Naive thymus-derived CD4-positive, alpha-beta T cell (primary cell): ENCODE measurements around the gene ANKRD9. TPM values are rescaled to one million over a fixed set of nuclear protein-coding genes. Genes with fewer than 3 reads are reported as not detected.

ENCODE experiments used
- ATAC-seq: fragments of 150-1000 bp; cut with Tn5 transposase; 2 replicates; pipeline ENCODE4 v1.10.0; 2021; ENCODE audit warnings: mild to moderate bottlenecking, moderate library complexity
- CTCF ChIA-PET: fragments of 350-600 bp; sonication (Branson Sonifier 250); formaldehyde crosslinking; loops from one replicate; lab custom pipeline; 2021; ENCODE audit warnings: antibody characterized with exemption; lab: Charles Lee
- POLR2A ChIA-PET: fragments of 350-600 bp; sonication (Branson Sonifier 250); formaldehyde crosslinking; loops from one replicate; lab custom pipeline; 2021; ENCODE audit warnings: antibody characterized with exemption, inconsistent platforms; lab: Charles Lee
- DNase-seq, 9 donors: peaks; one replicate each; pipeline versions ENCODE4 v3.0.0 to v3.0.0-alpha.2; 2020 to 2022; ENCODE audit warnings: mixed read lengths in 1 of 9
- H3K27ac ChIP-seq: one replicate; pipeline ENCODE4 v1.7.0; 2013; ENCODE audit warnings: mild to moderate bottlenecking, low read depth, low read length, moderate library complexity
- H3K27me3 ChIP-seq, 2 donors: one replicate each; pipeline ENCODE4 v1.7.0; 2013; ENCODE audit warnings: low read length in 2 of 2, mild to moderate bottlenecking in 2 of 2, moderate library complexity in 2 of 2; ENCODE audit not compliant: control insufficient read depth in 2 of 2, insufficient read depth in 2 of 2
- H3K36me3 ChIP-seq, 3 experiments: 1 replicate in 2 of 3; 2 replicates in 1 of 3; pipeline ENCODE4 v1.7.0; 2013; ENCODE audit warnings: low read length in 3 of 3, mild to moderate bottlenecking in 3 of 3, moderate library complexity in 1 of 3; ENCODE audit not compliant: insufficient read depth in 3 of 3, control insufficient read depth in 2 of 3
- H3K4me1 ChIP-seq, 2 donors: one replicate each; pipeline ENCODE4 v1.7.0; 2013; ENCODE audit warnings: low read length in 2 of 2, mild to moderate bottlenecking in 2 of 2, moderate library complexity in 1 of 2; ENCODE audit not compliant: control insufficient read depth in 2 of 2, insufficient read depth in 2 of 2
- H3K4me3 ChIP-seq: 2 replicates; pipeline ENCODE4 v1.7.0; 2013; ENCODE audit warnings: mild to moderate bottlenecking, low read length
- H3K9me3 ChIP-seq, 3 experiments: 1 replicate in 2 of 3; 2 replicates in 1 of 3; pipeline ENCODE4 v1.7.0; 2013; ENCODE audit warnings: low read length in 3 of 3; ENCODE audit not compliant: control insufficient read depth in 2 of 3
- H3K27ac Mint-ChIP-seq, 9 donors: one replicate each; pipeline ENCODE4 v1.8.0; 2020 to 2022; ENCODE audit warnings: mixed read lengths in 9 of 9, mild to moderate bottlenecking in 8 of 9, moderate library complexity in 5 of 9, inconsistent platforms in 2 of 9
- H3K27me3 Mint-ChIP-seq, 5 donors: one replicate each; pipeline ENCODE4 v1.8.0; 2021 to 2022; ENCODE audit warnings: mixed read lengths in 5 of 5, mild to moderate bottlenecking in 1 of 5
- H3K36me3 Mint-ChIP-seq, 5 donors: one replicate each; pipeline ENCODE4 v1.8.0; 2020 to 2022; ENCODE audit warnings: mixed read lengths in 5 of 5, mild to moderate bottlenecking in 3 of 5, inconsistent platforms in 1 of 5
- H3K4me1 Mint-ChIP-seq, 7 donors: one replicate each; pipeline ENCODE4 v1.8.0; 2020 to 2022; ENCODE audit warnings: mixed read lengths in 7 of 7, mild to moderate bottlenecking in 3 of 7, inconsistent platforms in 1 of 7
- H3K4me3 Mint-ChIP-seq, 10 donors: one replicate each; pipeline ENCODE4 v1.8.0; 2020 to 2022; ENCODE audit warnings: mild to moderate bottlenecking in 10 of 10, mixed read lengths in 10 of 10, moderate library complexity in 6 of 10, inconsistent platforms in 2 of 10
- H3K9me3 Mint-ChIP-seq, 11 donors: one replicate each; pipeline ENCODE4 v1.8.0; 2020 to 2022; ENCODE audit warnings: mixed read lengths in 11 of 11, mild to moderate bottlenecking in 4 of 11, inconsistent platforms in 1 of 11, moderate library complexity in 1 of 11
- intact Hi-C, 2 donors: fragments of 100-400 bp; cut with micrococcal nuclease; formaldehyde crosslinking; loops; one replicate each; pipeline ENCODE4 v1.15.1; 2023
- polyA plus RNA-seq, 2 donors: library from polyadenylated mRNA; unstranded; fragments of 300-500 nt; fragmentation: Illumina TruSeq; gene quantifications; one replicate each; pipeline ENCODE4 v1.2.3, GENCODE V29; 2021
- total RNA-seq, 6 experiments: library from RNA in 5 of 6; stranded (reverse) in 5 of 6; gene quantifications; 1 replicate in 5 of 6; 2 replicates in 1 of 6; pipeline ENCODE4 v1.2.3 and lab custom pipeline; 2021 to 2026

ANKRD9 gene
- total and polyA plus RNA-seq, 7 experiments from 2014 or later: 0.26 to 8.1 (median 1.4) TPM

- Histone ChIP-seq H3K4me1 (no peaks in the 10 kb centered on the region), H3K4me3 (no peak overlapping the region), H3K36me3 (no peaks in the 10 kb centered on the region), H3K9me3 (no peaks in the 10 kb centered on the region), H3K27ac (no peak overlapping the region), H3K27me3 (no peaks in the 10 kb centered on the region)
- CTCF ChIA-PET: interaction anchor here (0.6 kb wide), 1 partner anchor 1948 kb away, joined by 3 read pairs; no protein-coding TSS in a partner anchor
- Mint-ChIP-seq H3K4me3 (peak overlapping the region in 1 of 10 donors; percentile 14), H3K27me3 (no peaks in the 10 kb centered on the region), H3K27ac (no peak overlapping the region), H3K36me3 (peaks cover 10 to 47% (median 31%) of the 10 kb centered on the region in 5 donors), H3K4me1 (peaks cover 8 to 14% (median 11%) of the 10 kb centered on the region in 7 donors), H3K9me3 (no peaks in the 10 kb centered on the region)
- POLR2A ChIA-PET: interaction anchor here (0.6 kb wide), 1 partner anchor 47 kb away, joined by 4 read pairs; no protein-coding TSS in a partner anchor
- no peak for DNase-seq
- intact Hi-C loops: no loop called here
- no peak for ATAC-seq
Measured at GRCh38 chr14:102471921-102472790, 37.4 kb downstream of the ANKRD9 start.

GRCh38 chr14:102469261-102469660 lies 40.3 kb downstream of the ANKRD9 start:
- Histone ChIP-seq H3K4me3 (no peak overlapping the region), H3K4me1 (no peaks in the 10 kb centered on the region), H3K27me3 (no peaks in the 10 kb centered on the region), H3K27ac (no peak overlapping the region), H3K9me3 (no peaks in the 10 kb centered on the region), H3K36me3 (peaks cover 0 to 17% (median 3%) of the 10 kb centered on the region in 3 experiments)
- CTCF ChIA-PET: no interaction called here
- Mint-ChIP-seq H3K27me3 (no peaks in the 10 kb centered on the region), H3K4me1 (peaks cover 10 to 14% (median 11%) of the 10 kb centered on the region in 7 donors), H3K4me3 (no peak overlapping the region), H3K9me3 (no peaks in the 10 kb centered on the region), H3K36me3 (peaks cover 10 to 52% (median 39%) of the 10 kb centered on the region in 5 donors), H3K27ac (no peak overlapping the region)
- DNase-seq (no peak), ATAC-seq (no peak)
- intact Hi-C loops: no loop called here
- POLR2A ChIA-PET: no interaction called here

DNA sequence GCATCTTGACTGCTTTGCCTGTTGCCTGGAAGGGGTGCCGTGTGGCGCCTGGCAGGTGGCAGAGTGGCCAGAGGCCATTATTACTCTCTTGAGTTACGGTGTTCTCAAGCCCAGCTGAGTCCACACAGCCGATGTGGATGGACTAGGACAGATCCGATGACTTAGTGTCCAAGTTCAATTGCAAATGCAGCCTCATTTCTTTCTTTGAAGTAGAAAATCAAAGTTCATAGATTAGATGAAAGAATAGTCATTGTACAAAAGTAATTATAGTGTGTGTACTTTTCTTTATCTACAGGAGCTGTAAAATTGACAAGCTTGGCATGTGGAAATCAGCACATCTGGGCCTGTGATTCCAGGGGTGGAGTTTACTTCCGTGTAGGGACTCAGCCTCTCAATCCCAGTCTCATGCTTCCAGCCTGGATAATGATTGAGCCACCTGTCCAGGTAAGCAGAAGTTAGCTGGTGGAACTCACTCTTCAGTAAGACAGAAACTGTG lies 44.7 kb downstream of the ANKRD9 start:
- Mint-ChIP-seq H3K4me1 (peaks cover 0 to 7% (median 3%) of the 10 kb centered on the region in 7 donors), H3K36me3 (peaks cover 5 to 56% (median 35%) of the 10 kb centered on the region in 5 donors), H3K4me3 (no peak overlapping the region), H3K27ac (peak overlapping the region in 1 of 9 donors; percentile 51), H3K9me3 (no peaks in the 10 kb centered on the region), H3K27me3 (no peaks in the 10 kb centered on the region)
- Histone ChIP-seq H3K4me3 (no peak overlapping the region), H3K9me3 (no peaks in the 10 kb centered on the region), H3K4me1 (no peaks in the 10 kb centered on the region), H3K27ac (no peak overlapping the region), H3K27me3 (no peaks in the 10 kb centered on the region), H3K36me3 (peaks cover 0 to 17% (median 3%) of the 10 kb centered on the region in 3 experiments)
- intact Hi-C loops: no loop called here
- ChIA-PET CTCF (no interaction called here), POLR2A (no interaction called here)
- ATAC-seq (no peak), DNase-seq (no peak)

- H3K4me3 ChIP-seq: no peak overlapping the region
- Mint-ChIP-seq H3K4me1 (peaks cover 0 to 7% (median 3%) of the 10 kb centered on the region in 7 donors), H3K27ac (peak overlapping the region in 1 of 9 donors; percentile 44), H3K27me3 (no peaks in the 10 kb centered on the region), H3K4me3 (no peak overlapping the region), H3K36me3 (peaks cover 3 to 53% (median 26%) of the 10 kb centered on the region in 5 donors), H3K9me3 (no peaks in the 10 kb centered on the region)
- no peaks in the 10 kb centered on the region for H3K4me1 ChIP-seq
- ATAC-seq (no peak), DNase-seq (no peak)
- ChIA-PET POLR2A (no interaction called here), CTCF (no interaction called here)
- H3K36me3 ChIP-seq: peaks cover 0 to 17% (median 3%) of the 10 kb centered on the region in 3 experiments
- H3K27me3 ChIP-seq: no peaks in the 10 kb centered on the region
- intact Hi-C loops: no loop called here
- H3K27ac ChIP-seq: no peak overlapping the region
- H3K9me3 ChIP-seq: no peaks in the 10 kb centered on the region
Measured at GRCh38 chr14:102464006-102464405, 45.6 kb downstream of the ANKRD9 start.

- H3K4me3 ChIP-seq: no peak overlapping the region
- Mint-ChIP-seq H3K4me3 (no peak overlapping the region), H3K27ac (no peak overlapping the region), H3K27me3 (no peaks in the 10 kb centered on the region), H3K4me1 (peaks cover 0 to 7% (median 3%) of the 10 kb centered on the region in 7 donors), H3K9me3 (no peaks in the 10 kb centered on the region), H3K36me3 (peaks cover 0 to 55% (median 19%) of the 10 kb centered on the region in 5 donors)
- H3K4me1 ChIP-seq: no peaks in the 10 kb centered on the region
- H3K27me3 ChIP-seq: no peaks in the 10 kb centered on the region
- no peak overlapping the region for H3K27ac ChIP-seq
- no peaks in the 10 kb centered on the region for H3K9me3 ChIP-seq
- ChIA-PET POLR2A (no interaction called here), CTCF (no interaction called here)
- ATAC-seq (no peak), DNase-seq (no peak)
- intact Hi-C loops: no loop called here
- peaks cover 0 to 24% (median 3%) of the 10 kb centered on the region in 3 experiments for H3K36me3 ChIP-seq
Measured at GRCh38 chr14:102462391-102462790, 47.2 kb downstream of the ANKRD9 start.

DNA sequence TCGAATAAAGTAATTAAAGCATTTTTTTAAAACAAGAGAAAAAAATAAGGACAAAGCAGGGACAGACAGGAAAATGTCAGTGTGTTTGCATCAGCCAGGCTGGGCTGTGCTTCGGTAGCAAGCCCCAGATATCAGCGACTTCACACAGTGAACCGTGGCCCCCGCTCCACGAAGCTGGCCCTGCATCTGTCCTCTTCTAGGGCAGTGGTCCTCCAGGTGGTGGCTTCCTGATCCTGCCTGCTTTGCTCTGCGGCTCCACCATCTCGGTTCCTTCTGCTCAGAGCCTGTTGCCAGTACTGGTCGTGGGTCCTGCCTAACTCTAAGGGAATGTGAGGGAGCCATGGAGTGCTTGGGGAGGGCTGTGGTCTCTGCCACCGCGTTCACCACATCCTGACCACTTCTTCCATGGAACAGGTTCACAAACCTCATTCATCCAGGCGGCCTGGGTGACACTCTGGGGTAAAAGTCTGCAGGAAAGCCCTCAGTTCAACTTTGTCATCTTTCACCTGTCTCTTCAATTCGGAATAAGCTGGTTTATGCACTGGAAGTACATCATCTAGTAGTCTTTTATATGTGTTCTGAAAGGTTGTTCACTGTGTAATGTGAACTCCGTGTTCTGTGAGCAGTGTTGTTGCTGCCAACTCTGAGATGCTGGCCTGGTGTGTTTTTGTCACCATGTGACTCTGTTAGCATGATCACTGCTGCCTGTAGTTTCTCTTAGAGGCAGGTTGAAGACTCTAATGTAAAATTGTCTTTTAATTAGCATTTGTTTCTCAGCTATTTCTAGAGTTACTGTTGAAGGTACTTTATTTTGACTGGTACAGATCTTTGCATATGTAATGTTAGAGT lies 47.9 kb downstream of the ANKRD9 start:
- H3K36me3 Mint-ChIP-seq: peaks cover 0 to 56% (median 14%) of the 10 kb centered on the region in 5 donors
- intact Hi-C loops: no loop called here
- peaks cover 0 to 7% (median 3%) of the 10 kb centered on the region in 7 donors for H3K4me1 Mint-ChIP-seq

More for the DNA sequence above, 47.9 kb downstream of the ANKRD9 start:
- Histone ChIP-seq H3K27me3 (no peaks in the 10 kb centered on the region), H3K4me1 (no peaks in the 10 kb centered on the region), H3K36me3 (peaks cover 0 to 24% (median 3%) of the 10 kb centered on the region in 3 experiments), H3K4me3 (no peak overlapping the region), H3K27ac (no peak overlapping the region), H3K9me3 (no peaks in the 10 kb centered on the region)
- ChIA-PET POLR2A (no interaction called here), CTCF (no interaction called here)
- ATAC-seq (no peak), DNase-seq (no peak)
- Mint-ChIP-seq H3K9me3 (no peaks in the 10 kb centered on the region), H3K27me3 (no peaks in the 10 kb centered on the region), H3K4me3 (no peak overlapping the region), H3K27ac (no peak overlapping the region)
